ENCODE results near the gene SPINT4. TPM values are rescaled to one million over a fixed set of nuclear protein-coding genes. Genes with fewer than 3 reads are reported as not detected.

SPINT4 gene
- total RNA-seq, 1 donor from 2014 or later = not detected

GRCh38 chr20:45768479-45768878, 46.3 kb downstream of the SPINT4 start:
- Histone ChIP-seq H3K27ac (no peak overlapping the region), H3K27me3 (ENCODE audit: low read depth) (no peaks in the 10 kb centered on the region), H3K4me3 (no peak overlapping the region), H3K9me3 (no peaks in the 10 kb centered on the region), H3K4me1 (peaks cover 12% of the 10 kb centered on the region), H3K36me3 (no peaks in the 10 kb centered on the region)
- TF ChIP-seq CTCF (IDR thresholded peaks at IDR 0.05) = no peak
- DNase-seq (no peak), ATAC-seq (no peak)
- intact Hi-C loops (cut with DNase I) = no loop called here

DNA sequence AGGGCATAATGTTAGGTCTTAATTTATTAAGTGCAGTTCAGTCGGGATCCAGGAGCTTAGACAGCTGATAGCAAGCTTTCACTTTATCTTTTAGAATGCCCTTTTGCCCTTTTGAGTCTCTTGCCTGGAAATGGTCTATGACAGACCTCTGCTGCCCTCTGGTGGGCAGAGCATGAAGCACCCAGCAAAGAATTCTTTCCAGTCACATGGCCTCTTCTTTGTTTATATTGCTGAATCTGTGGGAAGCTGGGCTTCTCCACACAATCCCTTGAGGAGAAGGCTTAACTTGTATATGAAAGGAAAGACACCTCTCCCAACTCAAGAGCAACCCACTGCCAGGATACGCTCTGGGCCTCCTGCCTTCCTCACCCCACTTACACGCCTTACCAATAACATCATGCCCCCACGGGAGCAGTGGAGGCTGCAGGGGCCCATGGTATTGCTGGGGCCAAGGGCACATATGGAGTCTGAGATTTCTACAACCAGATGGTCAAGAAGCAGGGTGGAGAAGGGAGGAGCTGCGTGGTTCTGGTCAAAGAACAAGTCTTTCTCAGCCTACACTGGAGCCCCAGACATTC, 49.1 kb downstream of the SPINT4 start:
- TF ChIP-seq CTCF (IDR thresholded peaks at IDR 0.05) = peak; percentile 95
- Histone ChIP-seq H3K4me1 (peaks cover 12% of the 10 kb centered on the region), H3K27ac (peak overlapping the region; percentile 43), H3K9me3 (no peaks in the 10 kb centered on the region), H3K4me3 (no peak overlapping the region), H3K27me3 (ENCODE audit: low read depth) (no peaks in the 10 kb centered on the region), H3K36me3 (no peaks in the 10 kb centered on the region)
- DNase-seq (peak; percentile 77), ATAC-seq (peak; percentile 87 to 93)
- intact Hi-C loops (cut with DNase I) = loop anchor here (10.0 kb wide), 1 partner anchor 226 kb away; the partner anchor contains the start of gene EPPIN

DNA sequence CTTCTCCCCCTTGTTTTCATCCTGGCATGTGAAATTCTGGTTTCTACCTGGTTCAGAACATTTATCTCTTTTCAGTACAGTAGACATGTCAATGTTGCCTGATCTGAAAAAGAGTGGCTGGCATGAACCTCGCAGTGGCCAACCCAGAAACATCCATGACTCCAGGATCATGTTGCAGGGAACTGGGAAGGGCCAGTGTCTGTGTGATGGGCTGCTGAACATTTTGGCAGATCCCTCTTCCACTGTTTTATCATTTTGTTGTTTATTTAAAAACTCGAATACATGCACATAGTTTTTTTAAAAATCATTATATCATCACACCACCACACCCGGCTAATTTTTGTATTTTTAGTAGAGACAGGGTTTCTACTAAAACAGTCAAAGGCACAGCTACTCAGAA, 50.5 kb downstream of the SPINT4 start:
- no peaks in the 10 kb centered on the region for H3K27me3 ChIP-seq (ENCODE audit: low read depth)
- no peaks in the 10 kb centered on the region for H3K36me3 ChIP-seq
- DNase-seq (no peak), ATAC-seq (no peak)
- intact Hi-C loops (cut with DNase I) = loop anchor here (10.0 kb wide), 1 partner anchor 228 kb away; the partner anchor contains the start of gene EPPIN
- no peak for TF ChIP-seq CTCF (IDR thresholded peaks at IDR 0.05)
- no peak overlapping the region for H3K4me3 ChIP-seq
- H3K27ac ChIP-seq = no peak overlapping the region
- H3K4me1 ChIP-seq = peaks cover 12% of the 10 kb centered on the region
- no peaks in the 10 kb centered on the region for H3K9me3 ChIP-seq

DNA sequence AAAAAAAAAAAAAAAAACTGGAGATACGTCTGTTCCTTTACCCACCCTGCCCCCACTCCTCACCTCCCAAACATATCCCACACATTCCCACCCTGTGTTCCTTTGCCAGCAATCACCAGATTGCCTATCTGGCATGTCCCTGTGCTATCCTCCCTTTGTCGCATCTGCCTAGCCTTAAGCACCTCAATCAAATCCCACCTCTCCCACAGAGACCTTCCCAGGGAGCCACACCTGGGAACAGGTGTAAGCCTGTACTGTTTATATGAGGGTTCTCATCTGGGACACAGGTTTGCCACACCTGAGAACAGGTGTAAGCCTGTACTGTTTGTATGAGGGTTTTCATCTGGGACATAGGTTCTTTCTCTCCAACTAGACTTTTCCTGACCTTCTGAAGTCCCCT, 52.8 kb downstream of the SPINT4 start:
- no peak for ATAC-seq
- Histone ChIP-seq H3K4me3 (no peak overlapping the region), H3K27me3 (ENCODE audit: low read depth) (no peaks in the 10 kb centered on the region), H3K27ac (no peak overlapping the region), H3K4me1 (peaks cover 28% of the 10 kb centered on the region), H3K36me3 (no peaks in the 10 kb centered on the region), H3K9me3 (no peaks in the 10 kb centered on the region)
- intact Hi-C loops (cut with DNase I) = loop anchor here (10.0 kb wide), 1 partner anchor 230 kb away; the partner anchor contains the start of gene EPPIN
- no peak for DNase-seq
- no peak for TF ChIP-seq CTCF (IDR thresholded peaks at IDR 0.05)

DNA sequence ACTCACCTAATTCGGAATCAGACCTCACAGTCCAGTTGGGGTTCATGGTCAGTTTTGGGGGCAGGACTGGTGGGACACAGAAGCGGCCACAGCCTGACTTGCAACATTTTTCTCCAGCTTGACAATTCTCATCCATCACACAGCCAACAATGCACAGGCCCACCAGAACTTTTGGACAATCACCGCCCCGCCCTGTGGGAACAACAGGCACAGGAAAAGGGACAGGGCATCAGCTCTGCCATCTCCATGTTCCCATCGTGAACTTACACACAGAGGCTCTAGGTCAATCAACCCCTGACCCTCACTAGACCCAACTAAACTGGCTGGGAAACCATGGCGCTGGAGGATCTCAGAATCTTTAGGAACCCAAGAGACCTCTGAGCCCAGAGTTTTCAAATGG, 53.3 kb downstream of the SPINT4 start:
- Histone ChIP-seq H3K4me1 (peaks cover 28% of the 10 kb centered on the region), H3K27ac (no peak overlapping the region), H3K4me3 (no peak overlapping the region), H3K27me3 (ENCODE audit: low read depth) (no peaks in the 10 kb centered on the region), H3K36me3 (no peaks in the 10 kb centered on the region), H3K9me3 (no peaks in the 10 kb centered on the region)
- ATAC-seq (no peak), DNase-seq (no peak)
- intact Hi-C loops (cut with DNase I) = loop anchor here (10.0 kb wide), 1 partner anchor 231 kb away; the partner anchor contains the start of gene EPPIN
- TF ChIP-seq CTCF (IDR thresholded peaks at IDR 0.05) = no peak

Small RNA genes within 50 kb of the gene (microRNA-seq; reads per million reads assigned to microRNA genes)
- 6.5 reads per million, percentile 7 among the genes with 10 or more reads in this experiment for gene MIR3617 (ENCODE audit: borderline number of aligned reads)

Other genes starting within 250 kb of the SPINT4 start
- not detected for gene SPINT3, start 206.7 kb upstream of the SPINT4 start, total RNA-seq
- gene WFDC6, start 182.9 kb upstream of the SPINT4 start, total RNA-seq = not detected
- 0.38 TPM for gene EPPIN, start 174.9 kb upstream of the SPINT4 start, total RNA-seq
- gene WFDC8, start 143.1 kb upstream of the SPINT4 start, total RNA-seq = not detected
- not detected for gene WFDC10A, start 92.6 kb upstream of the SPINT4 start, total RNA-seq
- gene WFDC9, start 91.1 kb upstream of the SPINT4 start, total RNA-seq = not detected
- gene WFDC11, start 52.1 kb upstream of the SPINT4 start, total RNA-seq = not detected
- not detected for gene WFDC13, start 20.3 kb upstream of the SPINT4 start, total RNA-seq
- gene WFDC10B, start 17.3 kb upstream of the SPINT4 start, total RNA-seq = 1.2 TPM
- 3.4 TPM for gene WFDC3, start 69.5 kb downstream of the SPINT4 start, total RNA-seq
- gene DNTTIP1, start 69.6 kb downstream of the SPINT4 start, total RNA-seq = 30.8 TPM
- 3.5 TPM for gene UBE2C, start 90.3 kb downstream of the SPINT4 start, total RNA-seq
- gene TNNC2, start 105.0 kb downstream of the SPINT4 start, total RNA-seq = not detected
- 24.1 TPM for gene SNX21, start 111.5 kb downstream of the SPINT4 start, total RNA-seq
- gene ACOT8, start 135.0 kb downstream of the SPINT4 start, total RNA-seq = 25.6 TPM
- gene ZSWIM3, start 135.3 kb downstream of the SPINT4 start, total RNA-seq = 3.0 TPM
- 9.6 TPM for gene ZSWIM1, start 158.9 kb downstream of the SPINT4 start, total RNA-seq
- 1.1 TPM for gene SPATA25, start 165.3 kb downstream of the SPINT4 start, total RNA-seq
- gene NEURL2, start 168.9 kb downstream of the SPINT4 start, total RNA-seq = 2.4 TPM
- gene CTSA, start 169.0 kb downstream of the SPINT4 start, total RNA-seq = 185 TPM
- gene PLTP, start 189.8 kb downstream of the SPINT4 start, total RNA-seq = 145 TPM
- gene PCIF1, start 212.3 kb downstream of the SPINT4 start, total RNA-seq = 34.7 TPM
- gene ZNF335, start 249.9 kb downstream of the SPINT4 start, total RNA-seq = 20.4 TPM

All from lower lobe of right lung (tissue), 2 donors.